ENCODE data around the gene TFDP1.
A peak's percentile ranks its signal among the peaks of the same experiment; 100 is the strongest.
"Not testable (repeated sequence)": the region's sequence is repeated elsewhere in the genome, so short reads cannot be mapped to it uniquely, and the experiment has no call there.

Gene TFDP1

GRCh38 chr13:113566227-113566561 is 18.4 kb upstream of the TFDP1 start:
- DNase-seq (ENCODE audit: low read depth in 1 of 2, low spot score in 1 of 2) = no peak

- no peak for DNase-seq (ENCODE audit: low read depth in 1 of 2, low spot score in 1 of 2)
Measured at GRCh38 chr13:113567681-113568080, 16.9 kb upstream of the TFDP1 start.

- DNase-seq (ENCODE audit: low read depth in 1 of 2, low spot score in 1 of 2) = no peak
Measured at GRCh38 chr13:113573065-113573464, 11.5 kb upstream of the TFDP1 start.

- DNase-seq (ENCODE audit: low read depth in 1 of 2, low spot score in 1 of 2) = no peak
Measured at GRCh38 chr13:113576597-113576996, 8.0 kb upstream of the TFDP1 start.

- DNase-seq (ENCODE audit: low read depth in 1 of 2, low spot score in 1 of 2) = no peak
Measured at GRCh38 chr13:113577881-113578435, 6.6 kb upstream of the TFDP1 start.

GRCh38 chr13:113579686-113580085 is 4.9 kb upstream of the TFDP1 start:
- no peak for DNase-seq (ENCODE audit: low read depth in 1 of 2, low spot score in 1 of 2)

- no peak for DNase-seq (ENCODE audit: low read depth in 1 of 2, low spot score in 1 of 2)
Measured at GRCh38 chr13:113581871-113582270, 2.7 kb upstream of the TFDP1 start.

GRCh38 chr13:113582841-113583631 is 1.5 kb upstream of the TFDP1 start:
- no peak for DNase-seq (ENCODE audit: low read depth in 1 of 2, low spot score in 1 of 2)

GRCh38 chr13:113584870-113585671 is 518 bp downstream of the TFDP1 start:
- peak in 1 of 2 donors; percentile 13 for DNase-seq (ENCODE audit: low read depth in 1 of 2, low spot score in 1 of 2)

GRCh38 chr13:113585896-113586295 is 1.3 kb downstream of the TFDP1 start:
- DNase-seq (ENCODE audit: low read depth in 1 of 2, low spot score in 1 of 2) = no peak

GRCh38 chr13:113586661-113587479 is 2.3 kb downstream of the TFDP1 start:
- no peak for DNase-seq (ENCODE audit: low read depth in 1 of 2, low spot score in 1 of 2)

GRCh38 chr13:113588394-113589111 is 4.0 kb downstream of the TFDP1 start:
- DNase-seq (ENCODE audit: low read depth in 1 of 2, low spot score in 1 of 2) = no peak

GRCh38 chr13:113589251-113589960 is 4.9 kb downstream of the TFDP1 start:
- DNase-seq (ENCODE audit: low read depth in 1 of 2, low spot score in 1 of 2) = no peak

- DNase-seq (ENCODE audit: low read depth in 1 of 2, low spot score in 1 of 2) = no peak
Measured at GRCh38 chr13:113589961-113590339, 5.4 kb downstream of the TFDP1 start.

- DNase-seq (ENCODE audit: low read depth in 1 of 2, low spot score in 1 of 2) = no peak
Measured at GRCh38 chr13:113591750-113592149, 7.2 kb downstream of the TFDP1 start.

- no peak for DNase-seq (ENCODE audit: low read depth in 1 of 2, low spot score in 1 of 2)
Measured at GRCh38 chr13:113592571-113592970, 8.0 kb downstream of the TFDP1 start.

- not testable (repeated sequence) for DNase-seq (ENCODE audit: low read depth in 1 of 2, low spot score in 1 of 2)
Measured at GRCh38 chr13:113594066-113594821, 9.7 kb downstream of the TFDP1 start.

- no peak for DNase-seq (ENCODE audit: low read depth in 1 of 2, low spot score in 1 of 2)
Measured at GRCh38 chr13:113595131-113595530, 10.6 kb downstream of the TFDP1 start.

Data from stimulated activated CD4-positive, alpha-beta T cell treated with anti-CD3 and anti-CD28 coated beads, Interleukin-15, amount 100 ng/mL, for 1 hour (primary cell).